Muscle of leg (tissue), 11 donors: ENCODE measurements around the gene ZNFX1. TPM values are rescaled to one million over a fixed set of nuclear protein-coding genes. Genes with fewer than 3 reads are reported as not detected.

Experiments used
- DNase-seq: peaks from one replicate; pipeline ENCODE4 v3.0.0; 2013
- H3K27ac ChIP-seq: one replicate; pipeline ENCODE4 v1.5.1; 2013; ENCODE audit warnings: mild to moderate bottlenecking, low read length, control low read depth
- H3K27me3 ChIP-seq: one replicate; pipeline ENCODE4 v1.6.1; 2013; ENCODE audit warnings: low read length; ENCODE audit not compliant: control insufficient read depth, insufficient read depth
- H3K36me3 ChIP-seq: one replicate; pipeline ENCODE4 v1.6.1; 2013; ENCODE audit warnings: low read length; ENCODE audit not compliant: control insufficient read depth, insufficient read depth
- H3K4me1 ChIP-seq: one replicate; pipeline ENCODE4 v1.6.1; 2013; ENCODE audit warnings: low read length; ENCODE audit not compliant: control insufficient read depth, insufficient read depth
- H3K4me3 ChIP-seq: one replicate; pipeline ENCODE4 v1.5.1; 2013; ENCODE audit warnings: low read length, control low read depth
- H3K9me3 ChIP-seq: replicated peaks from 2 replicates; pipeline ENCODE4 v1.6.1; 2013; ENCODE audit warnings: low read depth, low read length; ENCODE audit not compliant: control insufficient read depth
- WGBS: methylation state at CpG from one replicate; pipeline ENCODE4 v1.1.5; 2013; ENCODE audit warnings: missing lambda C conversion rate; ENCODE audit not compliant: insufficient coverage; 5-methylcytosine and 5-hydroxymethylcytosine counted together
- polyA plus RNA-seq, 8 donors: library from polyadenylated mRNA; unstranded; fragments of 120-200 nt; gene quantifications; one replicate each; pipeline versions ENCODE4 v1.2.1 to v1.2.3, GENCODE V29; 2013; ENCODE audit warnings: inconsistent platforms in 1 of 8, low replicate concordance in 1 of 8; ENCODE audit not compliant: insufficient read length in 8 of 8, insufficient read depth in 1 of 8
- total RNA-seq: library from RNA; stranded (reverse); fragments of 120-200 nt; gene quantifications from one replicate; pipeline ENCODE4 v1.2.4, GENCODE V29; 2013

Gene ZNFX1
- total and polyA plus RNA-seq, 9 donors: 8.3 to 12.3 (median 10.2) TPM

DNA sequence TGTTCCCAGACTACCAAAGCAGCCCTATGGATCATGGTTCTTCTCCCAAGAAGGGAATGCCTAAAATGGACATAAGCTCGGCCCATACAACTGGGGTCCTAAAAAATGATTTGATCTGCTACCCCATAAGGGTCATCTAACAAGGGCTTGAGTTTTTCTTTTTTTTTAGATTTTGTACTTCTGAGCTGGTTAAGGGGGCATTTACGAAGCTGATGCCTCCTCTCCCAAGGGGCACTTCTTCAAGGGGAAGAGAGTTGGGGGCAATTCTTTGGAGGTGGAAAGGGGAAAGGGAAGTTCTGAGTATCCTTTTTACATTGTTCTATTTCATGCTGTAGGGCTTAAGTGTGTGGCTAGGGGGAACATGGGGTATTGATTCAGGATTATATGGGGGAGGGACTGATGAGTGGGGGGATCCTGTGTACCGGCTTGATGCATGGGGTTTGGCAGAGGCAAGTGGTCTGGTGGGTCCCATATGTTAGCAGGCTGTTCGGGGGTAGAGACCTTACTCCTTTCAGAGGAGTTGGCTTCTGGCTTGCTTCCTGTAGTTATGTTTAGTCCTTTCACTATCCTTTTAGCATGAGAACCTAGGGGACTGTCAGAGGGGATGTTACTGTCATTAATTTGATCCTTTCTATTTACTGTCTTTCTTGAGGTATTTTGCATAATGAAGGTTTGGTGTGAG, 8.1 kb upstream of the ZNFX1 start:
- H3K4me3 ChIP-seq: no peak overlapping the region
- H3K9me3 ChIP-seq: peaks cover 56% of the 10 kb centered on the region
- no peaks in the 10 kb centered on the region for H3K27me3 ChIP-seq
- no peak for DNase-seq
- H3K4me1 ChIP-seq: peaks cover 5% of the 10 kb centered on the region
- 94% methylated on average over 2 of the region's 4 CpGs for WGBS
- H3K36me3 ChIP-seq: peaks cover 95% of the 10 kb centered on the region
- no peak overlapping the region for H3K27ac ChIP-seq

- Histone ChIP-seq H3K27ac (no peak overlapping the region), H3K36me3 (peaks cover 95% of the 10 kb centered on the region), H3K4me3 (no peak overlapping the region), H3K9me3 (peaks cover 63% of the 10 kb centered on the region), H3K4me1 (peaks cover 11% of the 10 kb centered on the region), H3K27me3 (no peaks in the 10 kb centered on the region)
- WGBS: no CpG with 5 or more reads among the region's 1 CpG
- DNase-seq: no peak
Observed at GRCh38 chr20:49285233-49285668, 7.4 kb upstream of the ZNFX1 start.

DNA sequence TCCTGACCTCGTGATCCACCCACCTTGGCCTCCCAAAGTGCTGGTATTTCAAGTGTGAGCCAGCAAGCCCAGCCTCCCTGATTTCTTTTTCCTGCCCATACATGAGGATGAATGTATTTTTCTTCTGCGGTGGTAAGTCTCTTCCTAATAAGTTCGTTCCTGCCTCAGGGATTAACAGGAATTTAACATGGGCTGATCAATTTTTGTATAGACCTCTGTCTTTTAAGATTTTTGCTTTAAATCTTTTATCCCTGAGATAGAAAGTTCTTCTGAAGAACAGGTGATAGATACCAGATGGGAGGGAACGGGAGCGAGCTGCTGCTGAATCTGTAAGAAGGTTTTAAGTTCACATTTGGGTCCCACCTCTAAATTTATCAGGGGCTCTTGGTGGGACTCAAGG, 7.0 kb upstream of the ZNFX1 start:
- Histone ChIP-seq H3K36me3 (peaks cover 95% of the 10 kb centered on the region), H3K9me3 (peaks cover 67% of the 10 kb centered on the region), H3K27ac (no peak overlapping the region), H3K4me3 (no peak overlapping the region), H3K27me3 (no peaks in the 10 kb centered on the region), H3K4me1 (peaks cover 15% of the 10 kb centered on the region)
- WGBS: no CpG with 5 or more reads among the region's 5 CpGs
- DNase-seq: no peak

DNA sequence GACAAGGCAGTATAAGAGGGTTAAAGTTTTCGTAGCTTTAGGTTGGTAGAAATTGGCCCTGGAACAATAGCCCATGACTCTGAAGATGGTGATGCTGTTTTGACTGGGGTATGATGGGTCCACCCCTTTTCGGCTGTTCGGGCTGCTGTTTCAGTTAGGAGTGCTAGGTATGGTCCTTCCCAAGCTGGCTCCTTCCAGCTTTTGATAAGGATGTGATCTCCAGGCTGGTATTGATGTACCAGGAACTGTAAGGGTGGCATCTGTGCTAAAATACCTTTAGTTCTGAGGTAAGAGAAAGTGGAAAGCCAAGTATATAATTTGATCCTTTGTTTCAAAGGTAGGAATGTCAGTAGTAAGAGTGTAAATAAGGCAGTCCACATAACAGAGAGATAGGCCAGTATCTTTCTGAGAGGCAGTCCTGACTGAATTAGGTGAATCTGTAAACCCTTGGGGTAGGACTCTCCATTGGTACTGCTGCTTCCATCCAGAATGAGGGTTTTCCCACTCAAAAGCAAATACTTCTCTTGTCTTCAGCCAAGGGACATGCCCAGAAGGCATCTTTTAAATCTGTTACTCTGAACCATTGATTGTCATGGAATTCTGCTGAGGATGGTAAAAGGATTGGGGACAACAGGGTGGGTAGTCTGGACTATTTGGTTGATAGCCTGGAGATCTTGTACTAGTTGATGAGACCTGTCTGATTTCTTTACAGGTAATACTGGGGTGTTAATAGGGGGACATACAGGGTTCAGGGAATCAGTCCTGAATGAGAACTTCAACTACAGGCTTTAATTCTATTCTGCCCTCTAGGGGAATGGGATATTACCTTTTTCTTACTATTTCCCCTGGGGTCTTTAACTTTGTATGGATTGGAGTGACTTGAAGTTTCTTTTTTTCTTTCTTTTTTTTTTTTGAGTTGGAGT, 6.1 kb upstream of the ZNFX1 start:
- Histone ChIP-seq H3K9me3 (peaks cover 68% of the 10 kb centered on the region), H3K36me3 (peaks cover 94% of the 10 kb centered on the region), H3K4me3 (no peak overlapping the region), H3K4me1 (peaks cover 20% of the 10 kb centered on the region), H3K27me3 (no peaks in the 10 kb centered on the region), H3K27ac (no peak overlapping the region)
- DNase-seq: no peak
- 92% methylated on average over 3 of the region's 3 CpGs for WGBS

DNA sequence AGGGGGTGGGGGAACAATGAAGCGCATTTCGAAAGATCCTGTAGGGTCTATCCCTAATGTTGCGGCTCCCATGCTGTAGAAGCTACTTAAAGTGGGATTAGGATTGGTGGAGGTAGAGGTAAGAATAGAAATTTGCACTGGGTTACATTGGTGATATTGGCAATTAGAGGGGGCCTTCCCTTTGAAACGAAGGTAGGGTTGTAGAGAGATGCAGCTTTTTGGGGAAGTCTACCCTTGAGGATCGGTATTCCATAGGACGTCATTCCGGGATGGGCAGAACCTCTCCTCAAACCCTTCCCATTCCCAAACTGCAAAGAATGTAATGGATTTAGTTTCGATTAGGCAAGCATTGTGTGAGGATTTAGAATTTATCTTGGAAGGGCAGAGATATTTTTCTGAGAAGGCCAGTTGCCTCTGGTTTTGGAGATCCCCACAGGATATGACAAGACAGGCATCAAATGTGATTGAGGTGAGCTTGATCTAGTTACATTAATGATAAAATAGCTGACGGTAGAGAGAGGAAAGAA, 5.4 kb upstream of the ZNFX1 start:
- no peak overlapping the region for H3K27ac ChIP-seq
- H3K4me1 ChIP-seq: peaks cover 20% of the 10 kb centered on the region
- DNase-seq: no peak
- H3K36me3 ChIP-seq: peaks cover 89% of the 10 kb centered on the region
- WGBS: 91% methylated on average over 5 of the region's 9 CpGs
- no peak overlapping the region for H3K4me3 ChIP-seq
- peaks cover 68% of the 10 kb centered on the region for H3K9me3 ChIP-seq
- no peaks in the 10 kb centered on the region for H3K27me3 ChIP-seq

- WGBS: 68% methylated on average over 17 of the region's 20 CpGs
- peaks cover 68% of the 10 kb centered on the region for H3K9me3 ChIP-seq
- H3K4me3 ChIP-seq: no peak overlapping the region
- H3K36me3 ChIP-seq: peaks cover 86% of the 10 kb centered on the region
- H3K27me3 ChIP-seq: no peaks in the 10 kb centered on the region
- H3K4me1 ChIP-seq: peaks cover 20% of the 10 kb centered on the region
- DNase-seq: no peak
- no peak overlapping the region for H3K27ac ChIP-seq
Observed at GRCh38 chr20:49282584-49283171, 4.8 kb upstream of the ZNFX1 start.

- H3K4me3 ChIP-seq: no peak overlapping the region
- peaks cover 80% of the 10 kb centered on the region for H3K36me3 ChIP-seq
- peaks cover 62% of the 10 kb centered on the region for H3K9me3 ChIP-seq
- DNase-seq: no peak
- no peaks in the 10 kb centered on the region for H3K27me3 ChIP-seq
- 90% methylated on average over 2 of the region's 9 CpGs for WGBS
- H3K27ac ChIP-seq: no peak overlapping the region
- H3K4me1 ChIP-seq: peaks cover 22% of the 10 kb centered on the region
Observed at GRCh38 chr20:49281913-49282467, 4.1 kb upstream of the ZNFX1 start.

GRCh38 chr20:49281059-49281912, 3.4 kb upstream of the ZNFX1 start:
- Histone ChIP-seq H3K4me1 (peaks cover 28% of the 10 kb centered on the region), H3K4me3 (no peak overlapping the region), H3K27me3 (no peaks in the 10 kb centered on the region), H3K36me3 (peaks cover 73% of the 10 kb centered on the region), H3K9me3 (peaks cover 55% of the 10 kb centered on the region), H3K27ac (no peak overlapping the region)
- DNase-seq: no peak
- 83% methylated on average over 9 of the region's 13 CpGs for WGBS

- Histone ChIP-seq H3K9me3 (peaks cover 48% of the 10 kb centered on the region), H3K4me1 (peaks cover 30% of the 10 kb centered on the region), H3K36me3 (peaks cover 68% of the 10 kb centered on the region), H3K4me3 (no peak overlapping the region), H3K27ac (no peak overlapping the region), H3K27me3 (no peaks in the 10 kb centered on the region)
- 55% methylated on average over 2 of the region's 6 CpGs for WGBS
- no peak for DNase-seq
Observed at GRCh38 chr20:49280463-49281058, 2.7 kb upstream of the ZNFX1 start.
